NCI-H2107 treated with DMSO at 0.1 percent for 48 hours (cell line): Measurements from ENCODE around the gene VPS41.
A peak's percentile ranks its signal among the peaks of the same experiment; 100 is the strongest.

Experiments
- DNase-seq: peaks from one replicate; lab custom pipeline; 2025; ENCODE audit not compliant: unreplicated experiment; lab: John Stamatoyannopoulos, UW

VPS41 gene

GRCh38 chr7:38675494-38676106 is 233.4 kb downstream of the VPS41 start:
- peak; percentile 9 for DNase-seq

DNA sequence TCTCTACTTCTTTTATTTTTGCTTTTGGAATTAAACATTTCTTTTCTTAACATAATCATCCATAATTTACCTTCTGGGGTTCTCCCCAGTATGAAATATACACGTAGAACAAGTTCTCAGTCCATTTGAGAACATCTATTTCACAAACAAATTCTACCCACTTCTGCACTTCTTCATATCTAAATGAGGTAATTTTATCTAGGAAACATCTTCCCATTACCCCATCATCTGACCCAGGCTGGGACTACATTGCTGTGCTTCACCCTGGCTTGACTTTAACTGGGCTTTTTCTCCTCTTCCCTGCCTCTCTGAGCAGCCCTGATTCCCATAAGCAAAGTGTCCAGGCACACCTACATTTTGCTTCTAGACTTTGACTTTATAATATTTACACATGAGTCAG is 234.5 kb downstream of the VPS41 start:
- no peak for DNase-seq

GRCh38 chr7:38673795-38674194 is 235.2 kb downstream of the VPS41 start:
- DNase-seq: no peak
